PC-9 (cell line): ENCODE measurements around the gene KL. TPM values are rescaled to one million over a fixed set of nuclear protein-coding genes. Genes with fewer than 3 reads are reported as not detected.

Source experiments
- BruUV-seq: library from RNA; stranded (reverse); fragments of 400-500 nt; replicated peaks from 2 replicates; lab custom pipeline; 2021; lab: Mats Ljungman, UMichigan
- CTCF ChIA-PET: fragments of 300-600 bp; sonication (Branson Sonifier 250); formaldehyde crosslinking; loops from one replicate; lab custom pipeline; 2022; ENCODE audit warnings: antibody characterized with exemption; lab: Charles Lee
- POLR2A ChIA-PET: fragments of 300-600 bp; sonication (Branson Sonifier 250); formaldehyde crosslinking; loops from one replicate; lab custom pipeline; 2022; ENCODE audit warnings: antibody characterized with exemption; ENCODE audit not compliant: unreplicated experiment; lab: Charles Lee
- DNase-seq, 2 experiments: peaks; one replicate each; pipeline versions ENCODE4 v3.0.0 to v3.0.0-alpha.2; 2015 to 2022; ENCODE audit warnings: mixed read lengths in 1 of 2
- H2AFZ ChIP-seq: fragments of 200-600 bp; sonication (generic); 2 replicates; pipeline ENCODE4 v1.8.1; 2017; ENCODE audit warnings: antibody characterized with exemption
- H3F3A ChIP-seq: fragments of 200-600 bp; sonication (generic); 2 replicates; pipeline ENCODE4 v1.8.1; 2017; ENCODE audit warnings: antibody characterized with exemption, mild to moderate bottlenecking, low read depth; ENCODE audit not compliant: insufficient read depth
- H3K27ac ChIP-seq: fragments of 200-600 bp; sonication (generic); 2 replicates; pipeline ENCODE4 v1.6.1; 2016; ENCODE audit warnings: mixed run types
- H3K27me3 ChIP-seq: fragments of 200-600 bp; sonication (generic); 2 replicates; pipeline ENCODE4 v1.6.1; 2016; ENCODE audit warnings: low read depth, mixed run types; ENCODE audit not compliant: insufficient read depth
- H3K36me3 ChIP-seq: fragments of 200-600 bp; sonication (generic); 2 replicates; pipeline ENCODE4 v1.6.1; 2016; ENCODE audit warnings: low read depth, mixed run types
- H3K4me1 ChIP-seq: fragments of 200-600 bp; sonication (generic); replicated peaks from 2 replicates; pipeline ENCODE4 v1.6.1; 2016; ENCODE audit warnings: mixed run types; ENCODE audit not compliant: insufficient read depth
- H3K4me2 ChIP-seq: fragments of 200-600 bp; sonication (generic); 2 replicates; pipeline ENCODE4 v1.6.1; 2017; ENCODE audit warnings: mixed run types
- H3K4me3 ChIP-seq: fragments of 200-600 bp; sonication (generic); 2 replicates; pipeline ENCODE4 v1.6.1; 2016; ENCODE audit warnings: mixed run types
- H3K79me2 ChIP-seq: fragments of 200-600 bp; sonication (generic); 2 replicates; pipeline ENCODE4 v1.6.1; 2017; ENCODE audit warnings: low read depth, mixed run types
- H3K9me2 ChIP-seq: fragments of 200-600 bp; sonication (generic); 2 replicates; pipeline ENCODE4 v1.8.1; 2017; ENCODE audit warnings: mild to moderate bottlenecking; ENCODE audit not compliant: insufficient read depth
- H3K9me3 ChIP-seq: fragments of 200-600 bp; sonication (generic); 2 replicates; pipeline ENCODE4 v1.8.1; 2016; ENCODE audit warnings: low read depth; ENCODE audit not compliant: insufficient read depth
- H4K20me1 ChIP-seq: fragments of 200-600 bp; sonication (generic); 2 replicates; pipeline ENCODE4 v1.8.1; 2017; ENCODE audit not compliant: insufficient read depth
- EZH2 ChIP-seq: fragments of 200-600 bp; sonication (generic); IDR thresholded peaks from 2 replicates; pipeline ENCODE4 v1.8.0; 2017; ENCODE audit warnings: antibody characterized with exemption, low read depth
- intact Hi-C: fragments of 100-400 bp; cut with micrococcal nuclease; formaldehyde crosslinking; loops from one replicate; pipeline ENCODE4 v1.10.0; 2022; ENCODE audit not compliant: unreplicated experiment
- total RNA-seq: library from RNA; stranded (reverse); gene quantifications from 2 replicates; pipeline ENCODE4 v1.2.3, GENCODE V29; 2021
- TF ChIP-seq, protein P1 (sequence below): fragments of 200-600 bp; sonication (generic); conservative IDR thresholded peaks from 2 replicates; pipeline ENCODE4 v1.6.1; 2017; ENCODE audit warnings: mixed run types, antibody characterized with exemption, mild to moderate bottlenecking, moderate library complexity

KL gene
- total RNA-seq, 1 experiment from 2014 or later: 1.4 TPM

- Histone ChIP-seq H3K4me1 (peaks cover 15% of the 10 kb centered on the region), H3K9me3 (no peaks in the 10 kb centered on the region), H3F3A (peaks cover 16% of the 10 kb centered on the region), H3K36me3 (no peaks in the 10 kb centered on the region), H2AFZ (no peak overlapping the region), H3K4me3 (no peak overlapping the region), H4K20me1 (no peaks in the 10 kb centered on the region), H3K79me2 (no peaks in the 10 kb centered on the region), H3K4me2 (no peak overlapping the region), H3K9me2 (no peaks in the 10 kb centered on the region), H3K27me3 (no peaks in the 10 kb centered on the region), H3K27ac (no peak overlapping the region)
- intact Hi-C loops: no loop called here
- TF ChIP-seq, protein P1, sequence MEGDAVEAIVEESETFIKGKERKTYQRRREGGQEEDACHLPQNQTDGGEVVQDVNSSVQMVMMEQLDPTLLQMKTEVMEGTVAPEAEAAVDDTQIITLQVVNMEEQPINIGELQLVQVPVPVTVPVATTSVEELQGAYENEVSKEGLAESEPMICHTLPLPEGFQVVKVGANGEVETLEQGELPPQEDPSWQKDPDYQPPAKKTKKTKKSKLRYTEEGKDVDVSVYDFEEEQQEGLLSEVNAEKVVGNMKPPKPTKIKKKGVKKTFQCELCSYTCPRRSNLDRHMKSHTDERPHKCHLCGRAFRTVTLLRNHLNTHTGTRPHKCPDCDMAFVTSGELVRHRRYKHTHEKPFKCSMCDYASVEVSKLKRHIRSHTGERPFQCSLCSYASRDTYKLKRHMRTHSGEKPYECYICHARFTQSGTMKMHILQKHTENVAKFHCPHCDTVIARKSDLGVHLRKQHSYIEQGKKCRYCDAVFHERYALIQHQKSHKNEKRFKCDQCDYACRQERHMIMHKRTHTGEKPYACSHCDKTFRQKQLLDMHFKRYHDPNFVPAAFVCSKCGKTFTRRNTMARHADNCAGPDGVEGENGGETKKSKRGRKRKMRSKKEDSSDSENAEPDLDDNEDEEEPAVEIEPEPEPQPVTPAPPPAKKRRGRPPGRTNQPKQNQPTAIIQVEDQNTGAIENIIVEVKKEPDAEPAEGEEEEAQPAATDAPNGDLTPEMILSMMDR: no peak
- TF ChIP-seq EZH2: no peak
- DNase-seq: no peak
- POLR2A ChIA-PET: no interaction called here
- no TSS peak for BruUV-seq
- CTCF ChIA-PET: no interaction called here
Measured at GRCh38 chr13:32988608-32989289, 27.5 kb upstream of the KL start.

GRCh38 chr13:32989290-32989667 lies 26.9 kb upstream of the KL start:
- Histone ChIP-seq H2AFZ (no peak overlapping the region), H3K27me3 (no peaks in the 10 kb centered on the region), H3K9me2 (no peaks in the 10 kb centered on the region), H3K36me3 (no peaks in the 10 kb centered on the region), H3K4me1 (peaks cover 12% of the 10 kb centered on the region), H3K27ac (no peak overlapping the region), H3K4me2 (no peak overlapping the region), H3F3A (peaks cover 14% of the 10 kb centered on the region), H3K79me2 (no peaks in the 10 kb centered on the region), H3K9me3 (no peaks in the 10 kb centered on the region), H3K4me3 (no peak overlapping the region), H4K20me1 (no peaks in the 10 kb centered on the region)
- ChIA-PET POLR2A (no interaction called here), CTCF (no interaction called here)
- no TSS peak for BruUV-seq
- no peak for DNase-seq
- intact Hi-C loops: no loop called here
- no peak for TF ChIP-seq EZH2
- TF ChIP-seq, protein P1: no peak

- Histone ChIP-seq H3F3A (peaks cover 9% of the 10 kb centered on the region; the same call in 1 of the 2 replicates), H2AFZ (no peak overlapping the region), H3K27ac (no peak overlapping the region), H3K79me2 (no peaks in the 10 kb centered on the region), H3K9me2 (no peaks in the 10 kb centered on the region), H4K20me1 (no peaks in the 10 kb centered on the region), H3K36me3 (no peaks in the 10 kb centered on the region), H3K4me2 (no peak overlapping the region), H3K27me3 (no peaks in the 10 kb centered on the region), H3K9me3 (no peaks in the 10 kb centered on the region), H3K4me1 (peaks cover 8% of the 10 kb centered on the region; the same call in 1 of the 2 replicates), H3K4me3 (no peak overlapping the region)
- no peak for DNase-seq
- ChIA-PET CTCF (no interaction called here), POLR2A (no interaction called here)
- no TSS peak for BruUV-seq
- intact Hi-C loops: no loop called here
- TF ChIP-seq EZH2: no peak
- TF ChIP-seq, protein P1: no peak
Measured at GRCh38 chr13:32989942-32990341, 26.3 kb upstream of the KL start.
